Smooth muscle cell (in vitro differentiated cells): ENCODE data around the gene RNF220. TPM values are rescaled to one million over a fixed set of nuclear protein-coding genes. Genes with fewer than 3 reads are reported as not detected.

Experiments
- DNase-seq: peaks from one replicate; lab custom pipeline; 2025; ENCODE audit not compliant: unreplicated experiment; lab: John Stamatoyannopoulos, UW
- H2AFZ ChIP-seq: fragments of 200-600 bp; sonication (generic); 2 replicates; pipeline ENCODE4 v1.6.0; 2016; ENCODE audit warnings: antibody characterized with exemption, low read depth, mild to moderate bottlenecking
- H3F3A ChIP-seq: fragments of 200-600 bp; sonication (generic); 2 replicates; pipeline ENCODE4 v1.6.0; 2017; ENCODE audit warnings: antibody characterized with exemption, low read depth
- H3K27ac ChIP-seq: fragments of 200-600 bp; sonication (generic); 2 replicates; pipeline ENCODE4 v1.5.1; 2016; ENCODE audit warnings: low read depth, mild to moderate bottlenecking
- H3K27me3 ChIP-seq: fragments of 200-600 bp; sonication (generic); 2 replicates; pipeline ENCODE4 v1.6.1; 2016; ENCODE audit warnings: low read depth, mild to moderate bottlenecking
- H3K36me3 ChIP-seq: fragments of 200-600 bp; sonication (generic); 2 replicates; pipeline ENCODE4 v1.5.1; 2016; ENCODE audit warnings: low read depth
- H3K4me1 ChIP-seq: fragments of 200-600 bp; sonication (generic); 2 replicates; pipeline ENCODE4 v1.5.1; 2016; ENCODE audit warnings: low read depth
- H3K4me2 ChIP-seq: fragments of 200-600 bp; sonication (generic); 2 replicates; pipeline ENCODE4 v1.6.0; 2016; ENCODE audit warnings: mild to moderate bottlenecking
- H3K4me3 ChIP-seq: fragments of 200-600 bp; sonication (generic); 2 replicates; pipeline ENCODE4 v1.5.1; 2016; ENCODE audit warnings: mild to moderate bottlenecking
- H3K79me2 ChIP-seq: fragments of 200-600 bp; sonication (generic); 2 replicates; pipeline ENCODE4 v1.6.0; 2016; ENCODE audit warnings: low read depth, mild to moderate bottlenecking
- H3K9ac ChIP-seq: fragments of 200-600 bp; sonication (generic); 2 replicates; pipeline ENCODE4 v1.6.0; 2016; ENCODE audit warnings: low read depth
- H3K9me3 ChIP-seq: fragments of 200-600 bp; sonication (generic); replicated peaks from 2 replicates; pipeline ENCODE4 v1.5.1; 2016; ENCODE audit warnings: low read depth
- H4K20me1 ChIP-seq: fragments of 200-600 bp; sonication (generic); 2 replicates; pipeline ENCODE4 v1.6.0; 2016; ENCODE audit warnings: low read depth
- CTCF ChIP-seq: fragments of 200-600 bp; sonication (generic); IDR thresholded peaks from 2 replicates; pipeline ENCODE4 v1.5.1; 2017; ENCODE audit warnings: borderline replicate concordance, mild to moderate bottlenecking, antibody characterized with exemption; ENCODE audit not compliant: insufficient read depth, poor library complexity, severe bottlenecking
- WGBS: methylation state at CpG from one replicate; pipeline ENCODE4 v1.1.7; 2016; ENCODE audit warnings: low lambda C conversion rate; 5-methylcytosine and 5-hydroxymethylcytosine counted together
- polyA plus RNA-seq: library from polyadenylated mRNA; unstranded; fragments of >200 nt; fragmentation: Nextera tagmentation; extraction: Ambion mirVana; gene quantifications from 2 replicates; pipeline ENCODE4 v1.2.1, GENCODE V29; 2016
- total RNA-seq: library from RNA; depleted of rRNA; stranded (reverse); fragments of >200 nt; gene quantifications from 2 replicates; pipeline ENCODE4 v1.2.3, GENCODE V29; 2014

The RNF220 gene
- total and polyA plus RNA-seq, 2 experiments from 2014 or later = 65.8 to 71.1 TPM

GRCh38 chr1:44596511-44596910 is 191.5 kb downstream of the RNF220 start:
- no peak for TF ChIP-seq CTCF
- Histone ChIP-seq H2AFZ (no peak overlapping the region), H4K20me1 (no peaks in the 10 kb centered on the region), H3F3A (no peaks in the 10 kb centered on the region), H3K9ac (no peak overlapping the region), H3K36me3 (no peaks in the 10 kb centered on the region), H3K79me2 (no peaks in the 10 kb centered on the region), H3K4me3 (no peak overlapping the region), H3K4me2 (no peak overlapping the region), H3K4me1 (no peaks in the 10 kb centered on the region), H3K27ac (no peak overlapping the region), H3K9me3 (no peaks in the 10 kb centered on the region), H3K27me3 (peaks cover 55% of the 10 kb centered on the region)
- WGBS = 88% methylated on average over 4 of the region's 4 CpGs
- no peak for DNase-seq

DNA sequence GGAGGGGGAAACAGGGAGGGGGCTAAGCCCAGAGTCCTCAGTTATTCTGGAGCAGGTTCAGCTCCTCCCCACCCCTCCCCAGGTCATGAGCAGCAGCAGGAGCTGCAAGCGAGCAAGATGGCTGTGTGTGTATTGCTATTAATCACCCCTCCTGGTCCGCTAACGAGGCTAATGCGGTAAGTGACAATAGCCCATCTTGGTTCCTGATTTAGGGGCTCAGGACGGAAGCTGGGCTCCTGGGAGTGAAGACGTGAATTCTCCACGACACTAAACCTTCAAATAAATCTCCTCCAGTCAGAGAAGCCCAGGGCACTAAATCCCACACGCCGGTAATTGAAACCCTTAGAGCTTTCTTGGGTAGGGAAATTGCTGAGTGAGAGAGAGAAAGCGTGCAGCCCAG is 193.1 kb downstream of the RNF220 start:
- Histone ChIP-seq H4K20me1 (no peaks in the 10 kb centered on the region), H3K4me3 (no peak overlapping the region), H3F3A (no peaks in the 10 kb centered on the region), H3K4me1 (no peaks in the 10 kb centered on the region), H3K9ac (no peak overlapping the region), H2AFZ (no peak overlapping the region), H3K36me3 (no peaks in the 10 kb centered on the region), H3K27ac (no peak overlapping the region), H3K79me2 (no peaks in the 10 kb centered on the region), H3K27me3 (peaks cover 72% of the 10 kb centered on the region), H3K9me3 (no peaks in the 10 kb centered on the region), H3K4me2 (no peak overlapping the region)
- 72% methylated on average over 10 of the region's 10 CpGs for WGBS
- DNase-seq = no peak
- no peak for TF ChIP-seq CTCF

DNA sequence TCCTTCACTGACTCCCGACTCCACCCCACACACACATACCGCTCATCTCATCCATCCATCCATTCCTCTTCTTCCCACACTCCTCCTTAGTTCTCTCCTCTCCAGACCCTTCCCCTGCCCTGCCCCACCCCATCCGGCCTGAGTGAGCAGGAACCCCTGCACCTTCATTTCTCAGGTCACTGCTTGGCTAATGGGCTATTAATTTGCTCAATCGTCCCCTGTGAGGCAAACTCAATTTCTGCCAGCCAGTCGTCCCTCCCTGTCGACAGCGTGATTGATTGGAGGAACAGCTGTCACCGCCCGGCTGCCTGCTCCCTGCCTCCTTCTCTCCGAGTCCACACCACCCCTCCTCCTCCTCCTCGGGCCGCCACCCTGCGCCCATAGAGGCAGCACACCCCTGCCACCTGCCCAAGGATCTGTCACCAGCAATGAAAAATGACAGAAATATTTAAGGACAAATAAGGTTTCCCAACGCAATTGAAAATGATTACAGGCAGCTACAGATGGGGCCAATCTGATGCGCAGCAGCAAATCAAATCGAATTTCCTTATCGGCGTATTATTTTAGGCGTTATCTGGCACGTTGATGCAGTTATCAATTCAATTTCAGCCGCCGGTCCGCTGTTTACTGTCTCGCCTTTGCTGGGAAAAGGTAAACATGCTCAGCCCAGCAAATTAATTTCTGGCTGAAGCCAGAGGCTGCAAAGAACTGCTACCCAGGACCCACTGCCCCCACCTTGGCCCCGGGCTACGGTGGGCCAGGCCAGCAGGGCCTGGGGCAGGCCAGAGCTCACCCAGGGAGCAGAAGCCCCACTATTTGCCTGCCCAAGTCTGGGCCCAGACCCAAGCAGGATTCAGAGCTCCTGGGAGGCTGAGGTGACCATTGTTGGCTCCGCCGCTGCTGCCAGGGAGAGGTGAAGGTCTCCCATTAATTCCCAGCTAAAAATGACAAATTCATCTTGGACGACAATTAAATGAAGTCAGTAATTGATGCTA is 197.9 kb downstream of the RNF220 start:
- DNase-seq = no peak
- WGBS = 77% methylated on average over 29 of the region's 29 CpGs
- H3K79me2 ChIP-seq = no peaks in the 10 kb centered on the region
- H3K9ac ChIP-seq = no peak overlapping the region
- H3K27ac ChIP-seq = no peak overlapping the region
- H3F3A ChIP-seq = no peaks in the 10 kb centered on the region
- no peaks in the 10 kb centered on the region for H4K20me1 ChIP-seq
- H2AFZ ChIP-seq = no peak overlapping the region
- H3K4me2 ChIP-seq = no peak overlapping the region
- H3K4me3 ChIP-seq = no peak overlapping the region
- no peaks in the 10 kb centered on the region for H3K9me3 ChIP-seq
- TF ChIP-seq CTCF = no peak
- H3K4me1 ChIP-seq = no peaks in the 10 kb centered on the region
- peaks cover 65% of the 10 kb centered on the region for H3K27me3 ChIP-seq
- no peaks in the 10 kb centered on the region for H3K36me3 ChIP-seq
